Kidney tubule cell (primary cell): ENCODE results near the gene FKTN.

ENCODE experiments used
- DNase-seq: peaks from one replicate; pipeline ENCODE4 v3.0.0-alpha.2; 2018; ENCODE audit warnings: low spot score

Gene FKTN

DNA sequence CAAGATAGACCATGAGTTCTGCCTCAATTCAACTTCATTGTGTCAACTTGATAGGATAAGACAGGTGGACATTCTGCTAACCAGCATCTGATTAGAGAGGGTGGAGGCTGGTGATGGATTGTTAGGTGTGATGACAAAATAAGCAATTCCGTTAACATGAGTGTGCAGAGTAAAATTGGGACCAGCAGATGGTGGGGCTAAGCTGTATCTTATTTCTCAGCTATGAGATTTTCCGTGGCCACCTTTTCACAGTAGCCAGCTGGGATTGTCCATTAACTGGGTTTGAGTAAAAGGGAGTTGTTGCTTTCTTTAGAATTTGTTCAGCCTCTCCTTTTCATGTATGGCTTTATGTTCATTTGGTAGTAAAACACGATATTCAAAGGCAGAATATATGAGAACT lies 75.5 kb downstream of the FKTN start:
- DNase-seq, result no peak

DNA sequence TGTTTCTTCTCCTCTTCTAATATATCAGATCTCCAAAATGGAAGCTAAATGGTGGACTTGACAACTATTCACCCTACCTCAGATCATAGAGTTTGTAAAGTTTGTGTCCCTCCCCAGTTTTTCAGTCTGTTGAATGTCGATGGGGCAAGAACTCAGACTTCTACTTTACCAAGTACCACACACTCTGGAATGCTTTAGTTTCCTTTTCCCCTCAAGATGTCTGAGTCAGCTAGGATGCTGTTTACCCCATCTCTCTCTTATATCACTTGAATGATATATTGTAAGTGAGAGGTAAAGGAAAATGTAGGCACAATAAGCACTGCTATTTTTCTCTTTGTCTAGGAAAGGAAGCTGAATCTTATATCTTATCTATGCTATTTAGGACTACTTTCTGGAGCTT lies 78.4 kb downstream of the FKTN start:
- DNase-seq, result no peak

DNA sequence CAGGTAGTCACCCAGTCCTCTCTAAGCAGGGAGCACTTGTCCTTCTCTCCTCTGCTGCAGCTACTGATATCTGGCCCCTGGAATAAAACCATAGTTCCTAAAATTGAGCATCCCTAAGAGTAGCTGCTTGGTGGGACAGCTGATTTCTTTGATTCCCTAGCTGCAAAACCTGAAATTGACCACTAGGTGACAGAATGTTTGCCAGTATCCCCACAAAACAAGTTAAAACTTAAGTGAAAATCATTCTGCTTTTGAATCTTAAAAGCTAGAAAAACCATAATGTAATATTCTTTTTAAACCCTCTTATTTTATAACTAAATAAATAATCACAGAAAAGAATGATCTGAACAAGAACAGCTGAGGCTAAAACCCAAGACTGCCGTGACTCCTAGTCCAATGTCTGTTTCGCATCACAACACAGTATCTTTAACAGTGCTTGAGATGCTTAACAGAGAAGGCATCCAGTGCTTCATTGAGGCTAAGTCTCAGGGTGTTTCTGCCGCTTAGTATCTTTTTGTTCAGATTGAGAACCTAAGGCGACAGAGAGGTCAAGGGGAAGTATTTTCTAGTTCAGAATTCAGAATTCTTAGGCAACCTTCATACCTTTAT lies 80.0 kb downstream of the FKTN start:
- no peak for DNase-seq

DNA sequence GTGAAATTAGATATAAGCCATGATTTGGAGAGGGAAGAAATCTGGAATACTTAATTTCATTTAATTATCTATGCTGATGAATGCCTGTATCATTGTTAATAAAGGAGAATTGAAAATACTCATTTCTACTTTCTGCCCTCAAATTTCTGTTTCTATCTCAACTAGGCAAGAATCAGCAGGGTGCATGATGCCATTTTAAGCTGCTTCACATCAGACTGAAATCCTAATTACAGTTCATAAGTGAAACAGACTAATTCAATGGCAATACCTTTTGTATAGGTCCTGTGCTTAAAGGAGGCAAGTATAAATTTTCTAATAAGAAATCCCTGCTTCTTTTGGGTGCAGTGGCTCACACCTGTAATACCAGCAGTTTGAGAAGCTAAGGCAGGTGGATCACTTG lies 82.0 kb downstream of the FKTN start:
- no peak for DNase-seq

DNA sequence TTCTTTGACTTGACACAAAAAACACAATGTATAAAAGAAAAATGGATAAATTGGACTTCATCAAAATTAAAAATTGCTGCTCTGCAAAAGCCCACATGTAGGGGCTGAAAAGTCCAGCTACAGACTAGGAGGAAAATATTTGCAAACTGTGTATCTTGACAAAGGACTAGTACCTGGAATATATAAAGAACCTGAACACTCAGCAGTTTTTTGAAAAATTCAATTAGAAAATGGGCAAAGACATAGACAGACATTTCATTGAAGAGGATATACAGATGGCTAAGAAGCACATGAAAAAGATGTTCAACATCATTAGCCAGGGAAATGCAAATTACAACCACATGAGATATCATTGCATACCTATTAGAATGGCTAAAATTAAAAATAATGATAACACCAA lies 85.9 kb downstream of the FKTN start:
- DNase-seq, result no peak

DNA sequence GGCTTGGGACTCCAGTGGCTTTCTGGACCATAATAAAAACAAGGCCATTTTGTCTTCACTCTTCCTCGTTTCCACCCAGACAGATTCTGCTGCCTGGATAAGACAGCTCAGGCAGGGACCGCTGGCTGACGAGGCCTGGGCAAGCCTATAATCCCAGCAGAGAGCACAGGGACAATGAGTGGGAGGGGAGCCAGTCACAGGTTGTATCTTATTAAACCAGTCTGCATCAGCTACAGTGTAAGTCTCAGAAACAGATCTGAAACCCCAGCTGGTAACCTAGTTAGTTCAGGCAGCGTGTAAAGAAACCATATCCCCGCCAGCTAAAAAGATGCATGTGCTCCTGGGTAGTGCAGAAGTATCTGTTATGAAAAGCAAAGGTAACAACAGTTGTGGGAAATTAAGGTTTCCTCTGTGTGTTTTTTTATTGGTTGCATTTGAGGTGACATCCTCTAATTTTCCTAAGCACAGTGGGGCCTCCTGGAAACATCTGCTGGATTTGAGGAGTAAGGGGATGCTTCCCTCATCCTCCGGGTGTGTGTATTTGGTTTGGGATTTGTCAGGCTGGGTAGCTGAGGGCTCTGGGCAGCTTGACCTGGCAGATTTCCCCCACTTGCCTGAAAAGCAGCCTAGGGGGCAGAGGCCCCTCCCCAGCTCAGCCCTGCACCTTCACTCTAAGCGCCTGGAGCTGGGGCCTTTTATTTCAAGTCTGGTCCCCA lies 89.1 kb downstream of the FKTN start:
- no peak for DNase-seq

DNA sequence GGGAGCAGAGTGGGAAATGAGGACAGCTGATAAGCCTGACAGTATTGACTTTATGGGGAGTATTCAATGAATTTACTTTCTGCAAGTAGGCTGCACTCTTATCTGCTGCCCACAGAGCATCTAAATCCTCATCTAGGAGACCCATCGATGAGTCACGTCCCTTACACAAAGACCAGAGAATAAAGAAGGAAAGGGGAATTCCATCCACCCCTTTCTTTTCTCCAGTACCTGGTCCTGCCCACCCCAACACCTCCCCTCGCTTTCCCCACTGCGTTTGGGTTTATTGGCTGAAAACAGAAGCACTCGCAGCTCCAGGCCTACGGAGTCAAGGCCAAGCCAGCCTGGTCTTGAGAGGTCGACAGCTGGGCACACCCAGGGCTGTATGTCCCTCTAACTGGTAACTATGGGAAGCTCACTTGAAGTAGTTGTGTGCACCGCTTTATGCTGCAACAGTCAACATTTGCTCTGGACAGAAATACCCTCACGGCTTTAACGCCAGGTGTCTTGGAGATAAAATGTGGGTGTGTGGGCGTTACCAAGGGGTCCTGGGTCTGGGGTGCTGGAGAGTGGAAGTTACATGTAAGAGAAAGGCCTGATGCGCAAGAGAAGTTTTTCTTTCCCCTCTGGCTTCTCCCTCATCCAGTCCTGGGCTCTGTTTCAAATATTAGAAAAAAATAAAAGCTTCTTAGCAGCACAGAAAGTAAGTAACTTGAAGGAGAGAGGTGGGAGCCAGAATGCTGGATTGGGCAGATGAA lies 89.8 kb downstream of the FKTN start:
- DNase-seq, result no peak

DNA sequence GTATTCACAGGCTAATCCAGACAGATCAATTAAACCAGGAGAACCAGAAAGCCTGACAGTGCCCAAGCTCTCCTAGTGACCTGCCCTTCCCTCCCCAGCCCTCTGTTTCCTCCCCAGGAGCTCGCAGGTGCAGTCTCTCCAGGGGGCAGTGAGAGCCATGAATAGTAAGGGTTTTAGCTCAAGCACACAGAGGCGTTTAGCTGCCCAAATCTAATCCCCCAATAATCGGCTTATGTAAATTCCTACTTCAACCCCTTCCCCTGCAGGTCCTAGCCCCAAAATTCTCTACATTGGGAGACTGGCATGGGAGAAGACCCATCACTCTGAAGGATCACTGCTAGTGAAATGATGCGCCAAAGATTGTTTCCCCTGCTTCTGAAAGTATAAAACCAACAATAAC lies 93.9 kb downstream of the FKTN start:
- DNase-seq, result no peak

DNA sequence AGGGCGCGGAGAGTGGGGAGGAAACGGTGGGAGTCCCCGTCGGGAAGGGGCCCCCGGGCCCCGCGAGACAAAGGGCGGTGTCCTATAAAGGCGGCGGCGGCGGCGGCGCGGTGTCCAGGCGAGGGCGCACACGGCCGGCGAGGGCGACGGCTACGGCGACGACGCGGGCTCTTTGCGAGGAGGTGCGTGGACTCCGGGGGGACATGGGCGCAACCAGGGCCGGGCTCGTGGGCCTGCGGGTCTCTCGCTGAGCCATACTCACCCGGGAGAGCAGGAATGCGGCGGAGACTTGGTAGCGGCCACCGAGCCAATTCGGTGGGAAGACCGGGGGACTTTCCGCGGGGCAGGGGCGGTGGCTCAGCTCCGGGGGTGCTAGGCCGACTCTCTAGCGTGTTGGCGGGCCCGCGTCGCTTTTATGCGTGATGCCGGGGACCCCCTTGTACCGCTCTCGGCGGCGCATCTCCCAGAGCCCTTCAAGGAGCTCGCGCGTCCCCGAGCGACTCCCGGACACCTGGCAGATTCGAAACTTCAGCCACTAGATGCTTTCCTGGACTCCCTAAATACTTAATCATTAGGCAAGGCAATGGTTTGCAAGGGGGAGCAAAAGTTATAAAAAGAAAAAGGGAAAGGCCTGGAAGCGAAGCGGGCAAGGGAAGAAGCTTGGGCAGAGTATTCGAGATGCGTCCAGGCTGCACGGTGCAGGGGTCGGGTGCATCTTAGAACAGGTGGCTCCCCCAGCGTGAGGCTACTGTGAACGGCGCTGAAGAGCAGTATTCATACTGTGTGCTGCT lies 98.4 kb downstream of the FKTN start:
- DNase-seq, result peak; percentile 30

DNA sequence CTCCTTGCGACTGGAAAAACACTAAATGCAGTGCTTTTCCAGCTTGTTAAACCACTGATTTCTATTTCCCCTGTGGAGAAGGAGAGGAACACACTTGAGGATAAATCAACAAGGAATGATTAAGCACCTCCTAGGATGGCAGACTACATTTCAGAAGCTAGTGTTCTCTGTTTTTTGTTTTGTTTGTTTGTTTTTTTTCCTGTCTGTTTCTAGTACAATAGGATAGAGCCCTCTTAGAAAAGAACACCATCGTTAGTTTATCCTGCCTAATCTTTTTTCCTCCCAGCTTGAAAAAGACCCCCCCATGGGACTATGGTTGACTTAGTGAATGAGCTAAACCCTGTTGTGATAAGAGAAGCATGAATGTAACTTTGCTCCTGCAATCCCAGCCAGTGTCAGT lies 100.4 kb downstream of the FKTN start:
- DNase-seq, result no peak

DNA sequence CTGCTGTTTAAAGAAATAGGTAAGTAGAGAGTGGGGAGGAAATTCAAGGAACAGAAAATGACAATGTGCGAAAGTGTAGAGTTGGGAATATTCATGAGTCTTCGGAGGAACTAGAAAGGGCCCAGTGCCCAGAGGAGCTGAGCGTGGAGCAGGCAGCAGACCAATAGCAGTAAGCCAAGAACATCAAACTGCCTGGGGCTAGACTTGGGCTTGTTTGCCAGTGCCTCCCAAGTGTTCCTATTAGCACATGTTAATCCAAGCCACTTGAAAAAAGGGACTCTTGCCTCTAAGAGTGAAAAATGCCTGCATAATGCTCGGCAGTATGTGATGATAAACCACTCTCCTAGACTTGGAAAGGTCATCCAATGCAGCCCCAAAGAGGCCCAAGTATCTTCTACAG lies 103.1 kb downstream of the FKTN start:
- no peak for DNase-seq

DNA sequence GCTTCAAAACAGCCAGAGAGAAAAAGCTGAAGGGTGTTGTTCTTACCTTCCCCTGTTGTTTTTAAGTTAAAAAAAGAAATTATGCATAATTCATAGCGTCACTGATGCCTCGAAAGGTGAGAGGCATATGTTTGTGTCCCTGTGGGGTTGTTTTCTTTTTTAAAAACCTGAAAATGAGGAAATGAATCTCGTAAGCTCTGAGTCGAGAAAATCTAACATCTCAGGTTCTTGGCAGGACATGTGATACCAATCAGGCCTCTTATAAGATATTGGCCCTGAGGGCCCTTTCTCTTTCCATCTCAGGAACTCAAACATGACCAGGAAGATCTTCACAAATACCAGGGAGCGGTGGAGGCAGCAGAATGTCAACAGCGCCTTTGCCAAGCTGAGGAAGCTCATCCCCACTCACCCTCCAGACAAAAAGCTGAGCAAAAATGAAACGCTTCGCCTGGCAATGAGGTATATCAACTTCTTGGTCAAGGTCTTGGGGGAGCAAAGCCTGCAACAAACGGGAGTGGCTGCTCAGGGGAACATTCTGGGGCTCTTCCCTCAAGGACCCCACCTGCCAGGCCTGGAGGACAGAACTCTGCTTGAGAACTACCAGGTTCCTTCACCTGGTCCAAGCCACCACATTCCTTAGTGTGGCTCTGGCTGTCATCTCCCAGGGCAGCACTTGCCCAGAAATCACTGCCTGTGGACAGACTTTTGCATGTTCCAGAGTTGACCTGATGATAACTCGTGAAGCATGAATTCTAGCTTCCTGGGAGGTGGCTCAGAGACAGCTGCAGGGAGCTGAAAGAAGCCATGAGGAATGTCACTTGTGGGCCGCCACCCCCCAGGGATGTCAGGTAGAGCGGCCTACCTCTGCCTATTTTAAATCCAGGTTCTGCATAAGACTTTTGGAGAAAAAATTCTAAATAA lies 104.5 kb downstream of the FKTN start, which contains the start of gene TAL2:
Gene TAL2, plus strand, starts transcription at position 274 of the 921 bp plus-strand sequence. Its CDS starts 40 bp downstream, at position 314.
- peak; percentile 54 for DNase-seq

DNA sequence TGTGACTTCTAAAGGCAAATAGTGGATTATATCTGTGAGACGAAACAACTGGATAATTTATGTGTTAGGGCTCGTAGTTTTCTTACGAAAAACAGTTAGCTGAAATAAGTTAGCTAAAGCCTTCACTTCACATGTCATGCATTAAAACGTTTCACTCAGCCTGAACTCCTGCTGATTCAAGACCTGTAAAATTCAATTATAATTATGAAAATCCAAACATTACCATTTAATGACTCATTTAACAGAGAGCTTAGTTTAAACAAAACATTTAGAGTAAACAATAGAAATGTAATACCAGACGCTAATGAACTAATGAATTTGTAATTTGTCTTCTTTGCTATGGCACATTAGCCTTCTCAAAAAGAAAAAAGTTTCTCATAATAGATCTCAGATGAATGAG lies 106.0 kb downstream of the FKTN start:
- no peak for DNase-seq

DNA sequence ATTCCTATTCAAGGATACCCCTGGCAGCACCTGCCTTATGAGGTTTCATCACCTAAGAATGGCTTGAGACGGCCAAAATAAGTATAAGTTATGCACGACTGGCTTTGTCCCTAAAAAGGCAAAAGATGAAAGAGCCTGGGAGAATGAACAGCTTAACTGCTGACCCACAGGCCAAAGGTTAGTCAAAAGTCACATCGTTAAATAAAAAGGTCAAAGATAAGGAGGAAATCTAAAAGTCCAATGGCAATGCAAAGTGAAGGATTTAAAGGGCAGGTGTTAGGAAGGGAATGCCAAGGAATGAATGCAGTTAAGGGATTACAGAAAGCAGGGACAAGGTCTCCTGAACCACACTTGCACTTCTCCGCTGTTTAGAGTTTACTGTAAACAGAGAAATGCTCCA lies 109.9 kb downstream of the FKTN start:
- no peak for DNase-seq

DNA sequence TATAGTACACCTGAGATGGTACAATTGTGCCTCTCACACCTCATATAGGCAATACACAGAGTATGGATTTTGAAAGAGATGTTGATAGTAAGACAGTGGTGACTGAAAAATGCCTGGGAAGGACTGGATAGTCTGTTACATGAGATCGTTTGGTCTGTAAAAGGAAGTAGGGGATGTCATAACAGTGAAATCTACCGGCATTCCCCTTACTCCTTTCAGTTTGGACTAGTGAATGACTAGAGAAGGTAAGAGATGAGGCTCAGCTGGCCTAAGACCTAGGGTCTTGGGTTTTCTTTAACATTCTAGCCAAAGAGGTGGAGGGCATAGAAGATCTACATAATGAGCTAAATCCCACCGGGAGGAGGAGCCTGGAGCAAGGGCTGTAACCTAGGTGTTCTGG lies 112.4 kb downstream of the FKTN start:
- DNase-seq, result no peak

DNA sequence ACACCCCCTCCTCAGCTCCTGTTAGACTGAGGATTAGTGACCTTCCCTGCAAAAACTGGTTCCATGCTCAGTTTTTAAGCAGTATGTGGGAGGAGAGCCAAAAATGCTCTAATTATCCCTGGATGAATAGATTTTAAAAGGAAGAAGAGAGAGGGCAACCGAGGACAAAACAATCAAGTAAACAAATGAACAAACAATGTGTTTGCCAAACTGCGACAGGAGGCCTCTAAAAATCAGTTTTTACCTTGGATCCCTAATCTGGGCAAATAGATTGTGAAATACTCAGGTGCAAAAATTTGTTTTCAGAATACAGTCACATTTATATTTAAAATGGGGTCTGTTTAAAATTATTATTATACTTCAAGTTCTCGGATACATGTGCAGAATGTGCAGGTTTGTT lies 112.8 kb downstream of the FKTN start:
- DNase-seq, result no peak

DNA sequence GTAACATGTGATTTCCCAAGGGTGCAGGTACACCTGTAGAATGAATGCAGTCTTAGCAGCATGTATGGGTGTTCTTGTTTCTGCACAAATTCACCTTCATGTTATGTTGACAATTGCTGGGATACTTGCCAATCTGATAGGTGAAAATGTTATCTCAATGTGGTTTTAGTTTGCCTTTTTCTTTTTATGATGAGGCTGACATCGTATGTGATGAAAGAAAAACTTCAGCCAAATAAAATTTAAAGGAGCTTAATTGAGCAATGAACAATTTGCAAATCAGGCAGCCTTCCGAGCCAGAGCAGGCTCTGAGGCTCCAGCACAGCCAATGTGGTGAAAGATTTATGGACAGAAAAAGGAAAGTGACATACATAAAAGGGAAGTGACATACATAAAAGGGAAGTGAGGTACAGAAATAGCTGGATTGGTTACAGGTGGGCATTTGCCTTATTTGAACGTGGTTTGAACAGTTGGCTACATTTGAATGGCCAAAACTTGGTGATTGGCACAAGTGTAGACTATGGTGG lies 114.8 kb downstream of the FKTN start:
- no peak for DNase-seq

DNA sequence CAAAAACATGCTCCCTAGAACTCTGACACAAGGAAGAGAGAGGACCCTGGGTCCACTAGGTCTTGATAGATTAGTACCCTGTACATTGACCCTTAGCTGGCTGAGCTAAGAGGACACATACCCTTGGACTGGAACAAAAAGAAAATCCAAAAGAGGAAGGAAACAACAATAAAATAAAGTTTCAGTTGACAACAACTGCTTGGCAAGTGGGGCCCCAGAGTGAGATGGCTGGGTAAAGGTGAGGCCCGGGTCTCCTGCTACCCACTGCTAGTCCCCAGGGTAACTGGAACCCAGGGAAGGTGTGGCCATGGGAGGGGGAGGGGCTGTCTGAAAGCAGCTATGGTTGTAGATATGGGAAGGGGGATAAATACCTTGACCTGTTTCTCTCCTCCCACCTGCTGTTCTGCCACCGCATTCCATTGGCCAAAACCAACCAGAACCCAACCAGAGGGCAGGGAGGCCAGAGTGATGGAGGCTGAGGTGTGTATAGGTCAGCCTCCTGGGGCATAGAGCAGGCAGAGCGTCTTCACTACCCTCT lies 116.0 kb downstream of the FKTN start:
- DNase-seq, result no peak

DNA sequence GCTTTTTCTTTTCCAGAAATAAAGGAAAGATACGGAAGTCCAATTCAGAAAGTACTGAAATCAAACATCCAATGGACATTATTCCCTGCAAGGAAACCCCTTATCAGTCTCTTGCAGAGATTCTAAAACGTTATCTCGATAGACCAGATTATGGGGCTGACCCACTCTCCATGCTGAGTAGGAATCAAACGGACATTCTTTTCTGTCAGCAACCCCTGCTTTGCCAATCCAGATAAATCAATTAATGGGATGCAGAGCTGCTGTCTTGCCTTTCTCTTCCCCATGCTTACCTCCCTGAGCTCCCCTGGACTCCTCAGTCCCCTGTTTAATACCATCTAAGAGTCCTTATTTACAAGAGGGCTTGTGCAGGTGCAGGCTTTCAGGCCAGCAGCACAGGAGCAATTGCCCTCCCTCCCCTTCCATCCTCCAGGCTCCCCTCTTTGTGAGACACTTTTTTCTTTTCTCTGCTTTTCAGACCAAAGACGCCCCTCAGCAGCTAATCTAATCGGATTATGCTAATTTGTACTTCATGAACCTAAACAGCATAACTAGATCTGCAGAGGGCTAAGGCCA lies 118.5 kb downstream of the FKTN start:
- no peak for DNase-seq

DNA sequence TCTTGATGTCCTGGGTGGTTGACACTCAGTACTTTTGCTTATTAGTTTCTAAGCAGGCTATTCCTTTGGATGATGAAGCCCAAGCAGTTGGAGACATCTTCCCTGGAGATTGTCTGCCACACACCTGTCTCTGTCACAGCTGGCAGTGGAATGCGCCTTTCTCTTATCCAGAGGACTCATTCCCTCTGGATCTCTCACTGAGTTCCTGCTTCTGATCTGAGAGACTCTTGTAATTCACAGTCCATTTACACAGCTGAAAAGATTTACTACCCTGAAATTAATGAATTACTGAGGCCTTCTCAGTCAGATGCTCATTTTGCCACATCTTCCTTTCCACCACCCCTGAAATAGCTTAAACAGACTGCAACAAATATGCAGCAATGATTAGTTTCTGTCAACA lies 120.2 kb downstream of the FKTN start:
- peak; percentile 23 for DNase-seq

DNA sequence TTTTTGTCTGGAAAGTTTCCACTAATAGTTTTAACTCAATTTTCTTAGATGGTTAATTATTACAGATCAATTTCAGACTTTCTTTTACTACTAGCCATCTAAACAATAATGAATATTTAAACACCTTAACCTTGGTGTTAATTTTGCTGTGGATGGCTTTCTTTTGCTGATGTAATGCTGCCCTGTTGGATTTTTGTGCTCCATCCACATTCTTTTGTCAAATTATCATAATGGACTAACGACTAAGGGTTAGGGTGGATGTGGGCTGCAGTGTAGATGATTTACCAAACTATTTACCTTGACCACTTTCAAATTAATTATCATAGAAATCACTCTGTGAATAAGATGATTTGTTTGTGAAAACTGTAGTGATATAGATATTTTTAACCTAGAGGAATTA lies 120.8 kb downstream of the FKTN start:
- DNase-seq, result no peak
